ENCODE data around the gene PTPRT. TPM values are rescaled to one million over a fixed set of nuclear protein-coding genes. Genes with fewer than 3 reads are reported as not detected.
A peak's percentile ranks its signal among the peaks of the same experiment; 100 is the strongest.

Gene PTPRT
- total RNA-seq, 2 experiments from 2014 or later: not detected

DNA sequence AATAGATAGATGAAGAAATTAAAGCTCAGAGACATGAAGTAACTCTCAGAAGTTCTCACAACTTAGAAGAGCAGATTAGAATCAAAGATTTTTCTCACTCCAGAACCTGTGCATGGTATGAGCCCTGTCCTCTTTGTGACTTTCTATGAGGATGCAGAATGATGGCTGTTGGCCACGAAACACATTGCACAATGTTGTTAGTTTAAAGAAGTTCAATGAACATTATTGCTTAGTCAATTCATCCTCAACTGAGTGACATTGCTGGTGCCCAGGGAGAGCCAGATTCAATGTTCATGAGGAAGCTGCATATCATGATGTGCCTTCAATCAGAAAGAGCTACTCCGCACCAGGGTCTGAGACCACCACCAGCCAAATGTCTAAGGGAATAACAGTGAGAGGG, 633.1 kb downstream of the PTPRT start:
- DNase-seq (no peak), ATAC-seq (no peak)
- Mint-ChIP-seq H3K27ac (no peak overlapping the region), H3K4me3 (no peak overlapping the region), H3K9me3 (ENCODE audit: insufficient read depth) (no peaks in the 10 kb centered on the region), H3K27me3 (ENCODE audit: low read depth) (no peaks in the 10 kb centered on the region), H3K4me1 (ENCODE audit: low read depth) (peaks cover 6% of the 10 kb centered on the region), H3K36me3 (ENCODE audit: low read depth) (no peaks in the 10 kb centered on the region)
- ChIA-PET POLR2A (no interaction called here), CTCF (no interaction called here)

- H3K4me1 Mint-ChIP-seq (ENCODE audit: low read depth): peaks cover 6% of the 10 kb centered on the region
- H3K4me3 Mint-ChIP-seq: peak overlapping the region; percentile 3
- ChIA-PET CTCF (no interaction called here), POLR2A (no interaction called here)
- H3K36me3 Mint-ChIP-seq (ENCODE audit: low read depth): no peaks in the 10 kb centered on the region
- peak overlapping the region; percentile 14 for H3K27ac Mint-ChIP-seq
- ATAC-seq (no peak), DNase-seq (no peak)
- no peaks in the 10 kb centered on the region for H3K9me3 Mint-ChIP-seq (ENCODE audit: insufficient read depth)
- H3K27me3 Mint-ChIP-seq (ENCODE audit: low read depth): no peaks in the 10 kb centered on the region
These were observed 636.3 kb downstream of the PTPRT start for GRCh38 chr20:42553374-42553773.

GRCh38 chr20:42549496-42549895, 640.2 kb downstream of the PTPRT start:
- ATAC-seq: no peak
- H3K4me3 Mint-ChIP-seq: no peak overlapping the region
- ChIA-PET CTCF (no interaction called here), POLR2A (no interaction called here)
- no peaks in the 10 kb centered on the region for H3K36me3 Mint-ChIP-seq (ENCODE audit: low read depth)
- H3K27me3 Mint-ChIP-seq (ENCODE audit: low read depth): no peaks in the 10 kb centered on the region
- DNase-seq: no peak
- H3K27ac Mint-ChIP-seq: no peak overlapping the region
- no peaks in the 10 kb centered on the region for H3K9me3 Mint-ChIP-seq (ENCODE audit: insufficient read depth)
- peaks cover 6% of the 10 kb centered on the region for H3K4me1 Mint-ChIP-seq (ENCODE audit: low read depth)

DNA sequence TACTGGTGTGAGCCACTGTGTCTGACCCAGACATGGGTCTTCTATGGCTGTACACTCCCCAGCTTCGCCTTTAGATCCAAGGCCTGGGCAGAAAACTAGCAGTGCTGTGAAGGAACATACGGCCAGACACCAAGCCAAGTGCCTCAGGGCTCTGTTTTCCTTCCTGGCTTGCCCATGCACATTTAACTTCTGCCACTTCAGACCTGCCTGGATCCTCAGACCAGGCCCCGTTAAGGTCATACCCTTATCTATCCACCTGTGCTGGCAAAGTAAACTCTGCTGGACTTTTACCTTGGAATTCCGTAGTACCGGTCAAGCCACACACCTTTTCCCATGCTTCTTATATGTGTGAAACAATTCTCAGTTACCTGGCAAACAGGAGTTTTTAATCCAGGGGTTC, 644.8 kb downstream of the PTPRT start:
- no peaks in the 10 kb centered on the region for H3K36me3 Mint-ChIP-seq (ENCODE audit: low read depth)
- ATAC-seq: no peak
- no peaks in the 10 kb centered on the region for H3K27me3 Mint-ChIP-seq (ENCODE audit: low read depth)
- no peaks in the 10 kb centered on the region for H3K9me3 Mint-ChIP-seq (ENCODE audit: insufficient read depth)
- no peak for DNase-seq
- no peak overlapping the region for H3K4me3 Mint-ChIP-seq
- no peaks in the 10 kb centered on the region for H3K4me1 Mint-ChIP-seq (ENCODE audit: low read depth)
- no peak overlapping the region for H3K27ac Mint-ChIP-seq
- ChIA-PET CTCF (no interaction called here), POLR2A (no interaction called here)

DNA sequence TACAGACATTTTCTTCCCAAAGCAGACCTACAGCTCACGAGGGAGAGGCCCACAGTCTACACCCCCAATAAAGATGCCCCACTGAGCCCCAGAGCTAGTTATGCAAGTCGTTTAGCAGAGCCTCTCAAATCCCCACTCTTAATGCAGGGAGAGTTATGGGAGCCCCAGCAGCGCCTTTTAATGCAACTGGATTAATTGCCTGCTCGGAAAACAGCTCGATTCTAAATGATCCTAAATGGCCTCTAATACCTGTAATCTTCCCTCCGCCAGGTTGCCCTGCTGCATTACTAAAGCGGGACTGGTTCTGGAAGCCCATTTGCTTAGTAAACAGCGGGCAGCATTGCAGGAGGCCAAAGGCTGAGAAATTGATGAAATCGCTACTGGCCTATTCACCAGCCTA, 656.9 kb downstream of the PTPRT start:
- ATAC-seq: no peak
- no peaks in the 10 kb centered on the region for H3K4me1 Mint-ChIP-seq (ENCODE audit: low read depth)
- H3K27ac Mint-ChIP-seq: no peak overlapping the region
- ChIA-PET POLR2A (no interaction called here), CTCF (no interaction called here)
- no peak overlapping the region for H3K4me3 Mint-ChIP-seq
- no peaks in the 10 kb centered on the region for H3K9me3 Mint-ChIP-seq (ENCODE audit: insufficient read depth)
- H3K36me3 Mint-ChIP-seq (ENCODE audit: low read depth): no peaks in the 10 kb centered on the region
- no peaks in the 10 kb centered on the region for H3K27me3 Mint-ChIP-seq (ENCODE audit: low read depth)
- DNase-seq: no peak

DNA sequence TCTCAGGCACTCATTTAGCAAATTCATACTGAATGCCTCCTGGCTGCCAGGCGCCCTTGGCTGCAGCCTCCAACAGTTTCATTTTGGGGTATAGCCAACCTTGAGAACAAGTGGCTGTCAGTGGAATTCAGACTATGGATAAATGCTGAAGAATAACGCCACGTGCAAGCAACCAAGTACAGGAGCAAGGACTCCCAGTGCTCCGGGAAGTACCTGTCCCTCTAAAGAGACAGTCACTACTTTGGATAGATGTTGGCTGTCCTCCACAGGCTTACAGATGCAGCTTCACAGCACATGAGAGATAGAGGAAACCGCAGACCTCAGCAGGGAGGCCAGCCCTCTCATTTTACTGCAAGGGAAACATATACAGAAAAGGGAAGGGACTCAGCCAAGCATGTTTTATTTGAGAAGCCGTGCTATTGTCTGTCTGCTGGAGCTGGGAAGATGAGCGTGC, 658.2 kb downstream of the PTPRT start:
- no peak for DNase-seq
- H3K4me1 Mint-ChIP-seq (ENCODE audit: low read depth): no peaks in the 10 kb centered on the region
- no peak for ATAC-seq
- H3K27me3 Mint-ChIP-seq (ENCODE audit: low read depth): no peaks in the 10 kb centered on the region
- no peak overlapping the region for H3K4me3 Mint-ChIP-seq
- H3K27ac Mint-ChIP-seq: no peak overlapping the region
- H3K36me3 Mint-ChIP-seq (ENCODE audit: low read depth): no peaks in the 10 kb centered on the region
- no peaks in the 10 kb centered on the region for H3K9me3 Mint-ChIP-seq (ENCODE audit: insufficient read depth)
- POLR2A ChIA-PET: no interaction called here
- CTCF ChIA-PET: no interaction called here

DNA sequence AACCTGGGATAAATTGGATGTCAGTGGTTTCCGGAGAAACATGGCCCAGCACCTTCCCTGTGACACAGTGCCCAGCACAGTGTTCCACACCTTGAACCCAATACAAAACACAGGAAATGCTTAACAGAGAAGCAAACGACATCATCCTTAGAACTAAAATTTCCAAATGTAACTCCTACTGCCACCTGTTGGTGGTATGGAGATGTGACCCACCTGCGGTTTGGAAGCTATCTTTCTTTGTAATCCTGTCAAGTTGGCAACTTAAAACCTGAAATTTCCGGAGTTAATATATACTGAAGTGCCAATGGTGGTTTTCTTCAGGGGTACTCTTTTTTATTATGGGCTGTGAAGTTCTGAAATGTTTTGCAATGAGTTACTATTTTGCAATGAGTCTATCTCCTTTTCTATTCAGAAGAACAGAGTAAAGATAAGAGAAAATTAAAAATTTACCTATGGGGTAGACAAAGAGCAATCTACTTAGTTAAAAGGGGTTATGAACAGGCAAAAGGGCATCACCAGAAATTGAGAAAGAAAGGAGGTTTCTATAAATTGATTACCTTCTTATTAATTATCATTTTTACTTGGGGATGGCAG, 658.8 kb downstream of the PTPRT start:
- no peaks in the 10 kb centered on the region for H3K9me3 Mint-ChIP-seq (ENCODE audit: insufficient read depth)
- H3K4me3 Mint-ChIP-seq: no peak overlapping the region
- no peak for ATAC-seq
- no peaks in the 10 kb centered on the region for H3K27me3 Mint-ChIP-seq (ENCODE audit: low read depth)
- H3K36me3 Mint-ChIP-seq (ENCODE audit: low read depth): no peaks in the 10 kb centered on the region
- CTCF ChIA-PET: no interaction called here
- no peak overlapping the region for H3K27ac Mint-ChIP-seq
- H3K4me1 Mint-ChIP-seq (ENCODE audit: low read depth): no peaks in the 10 kb centered on the region
- POLR2A ChIA-PET: no interaction called here
- DNase-seq: no peak

GRCh38 chr20:42530191-42530590, 659.5 kb downstream of the PTPRT start:
- no peaks in the 10 kb centered on the region for H3K9me3 Mint-ChIP-seq (ENCODE audit: insufficient read depth)
- H3K36me3 Mint-ChIP-seq (ENCODE audit: low read depth): no peaks in the 10 kb centered on the region
- DNase-seq (no peak), ATAC-seq (no peak)
- no peak overlapping the region for H3K4me3 Mint-ChIP-seq
- no peak overlapping the region for H3K27ac Mint-ChIP-seq
- CTCF ChIA-PET: no interaction called here
- no peaks in the 10 kb centered on the region for H3K4me1 Mint-ChIP-seq (ENCODE audit: low read depth)
- no peaks in the 10 kb centered on the region for H3K27me3 Mint-ChIP-seq (ENCODE audit: low read depth)
- POLR2A ChIA-PET: no interaction called here

GRCh38 chr20:42524058-42524457, 665.6 kb downstream of the PTPRT start:
- no peaks in the 10 kb centered on the region for H3K36me3 Mint-ChIP-seq (ENCODE audit: low read depth)
- CTCF ChIA-PET: no interaction called here
- ATAC-seq (no peak), DNase-seq (no peak)
- POLR2A ChIA-PET: no interaction called here
- H3K27me3 Mint-ChIP-seq (ENCODE audit: low read depth): no peaks in the 10 kb centered on the region
- no peak overlapping the region for H3K4me3 Mint-ChIP-seq
- H3K4me1 Mint-ChIP-seq (ENCODE audit: low read depth): no peaks in the 10 kb centered on the region
- no peak overlapping the region for H3K27ac Mint-ChIP-seq
- no peaks in the 10 kb centered on the region for H3K9me3 Mint-ChIP-seq (ENCODE audit: insufficient read depth)

- no peaks in the 10 kb centered on the region for H3K36me3 Mint-ChIP-seq (ENCODE audit: low read depth)
- no peaks in the 10 kb centered on the region for H3K4me1 Mint-ChIP-seq (ENCODE audit: low read depth)
- ATAC-seq (no peak), DNase-seq (no peak)
- no peak overlapping the region for H3K4me3 Mint-ChIP-seq
- ChIA-PET POLR2A (no interaction called here), CTCF (no interaction called here)
- peaks cover 3% of the 10 kb centered on the region for H3K9me3 Mint-ChIP-seq (ENCODE audit: insufficient read depth)
- H3K27me3 Mint-ChIP-seq (ENCODE audit: low read depth): no peaks in the 10 kb centered on the region
- no peak overlapping the region for H3K27ac Mint-ChIP-seq
These were observed 673.0 kb downstream of the PTPRT start for GRCh38 chr20:42516692-42517091.

DNA sequence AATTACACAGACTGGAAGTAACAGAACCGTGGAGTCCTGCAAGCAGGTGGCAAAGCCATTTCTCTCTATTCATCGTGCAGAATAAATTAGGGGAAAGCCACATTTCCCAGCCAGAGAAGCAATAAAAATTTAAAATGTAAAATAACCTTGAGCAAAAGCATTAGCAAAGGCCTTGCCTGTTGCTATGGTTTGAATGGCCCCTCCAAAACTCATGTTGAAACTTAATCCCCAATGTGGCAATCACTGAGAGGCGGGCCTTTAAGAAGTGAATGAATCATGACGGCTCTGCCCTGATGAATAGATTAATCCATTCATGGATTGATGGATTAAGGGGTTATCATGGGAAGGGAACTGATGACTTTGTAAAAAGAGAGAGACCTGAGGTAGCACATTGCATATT, 679.0 kb downstream of the PTPRT start:
- Mint-ChIP-seq H3K9me3 (ENCODE audit: insufficient read depth) (peaks cover 3% of the 10 kb centered on the region), H3K36me3 (ENCODE audit: low read depth) (no peaks in the 10 kb centered on the region), H3K27ac (no peak overlapping the region), H3K4me1 (ENCODE audit: low read depth) (no peaks in the 10 kb centered on the region), H3K4me3 (no peak overlapping the region), H3K27me3 (ENCODE audit: low read depth) (no peaks in the 10 kb centered on the region)
- DNase-seq (no peak), ATAC-seq (no peak)
- ChIA-PET POLR2A (no interaction called here), CTCF (no interaction called here)

DNA sequence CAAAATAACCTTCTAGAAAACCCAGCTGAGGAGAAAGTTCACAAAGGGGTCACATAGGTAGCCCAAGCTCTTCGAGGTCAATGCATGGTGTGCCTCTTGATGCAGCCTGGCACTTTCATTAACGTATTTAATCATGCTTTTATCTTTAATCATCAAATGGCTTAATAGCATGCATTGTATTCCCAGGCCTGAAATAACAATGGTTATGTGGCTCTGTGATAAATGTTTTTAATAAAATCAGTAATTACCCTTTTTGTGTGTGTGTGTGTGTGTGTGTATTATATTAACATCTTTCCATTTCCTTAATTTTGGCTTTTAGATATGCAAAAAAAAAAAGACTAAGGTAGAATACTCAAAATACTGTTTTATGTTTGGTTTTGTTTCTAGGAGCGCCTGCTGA, 681.8 kb downstream of the PTPRT start:
- H3K9me3 Mint-ChIP-seq (ENCODE audit: insufficient read depth): no peaks in the 10 kb centered on the region
- no peak overlapping the region for H3K27ac Mint-ChIP-seq
- CTCF ChIA-PET: no interaction called here
- H3K27me3 Mint-ChIP-seq (ENCODE audit: low read depth): no peaks in the 10 kb centered on the region
- no peak for ATAC-seq
- H3K4me1 Mint-ChIP-seq (ENCODE audit: low read depth): no peaks in the 10 kb centered on the region
- DNase-seq: no peak
- POLR2A ChIA-PET: no interaction called here
- no peaks in the 10 kb centered on the region for H3K36me3 Mint-ChIP-seq (ENCODE audit: low read depth)
- H3K4me3 Mint-ChIP-seq: no peak overlapping the region

DNA sequence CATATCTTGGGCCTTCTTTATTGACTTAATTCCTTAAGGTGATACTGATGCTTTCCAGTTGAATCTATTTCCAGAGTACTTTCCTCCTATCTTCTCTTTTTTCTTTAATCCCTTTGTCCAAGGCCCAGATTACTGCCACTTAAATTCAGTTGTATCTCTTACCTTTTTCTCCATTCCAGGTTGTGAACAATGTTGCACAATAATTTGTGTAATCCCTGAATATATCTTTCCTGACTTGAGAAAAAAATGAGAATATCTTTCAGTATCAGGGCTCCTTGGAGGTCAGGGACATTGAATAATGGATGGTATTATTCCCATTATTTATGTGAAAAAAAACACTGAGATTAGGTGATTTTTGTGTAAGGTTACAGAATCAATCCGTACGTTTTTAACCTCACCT, 683.3 kb downstream of the PTPRT start:
- DNase-seq: no peak
- Mint-ChIP-seq H3K4me1 (ENCODE audit: low read depth) (no peaks in the 10 kb centered on the region), H3K9me3 (ENCODE audit: insufficient read depth) (no peaks in the 10 kb centered on the region), H3K27me3 (ENCODE audit: low read depth) (no peaks in the 10 kb centered on the region), H3K36me3 (ENCODE audit: low read depth) (no peaks in the 10 kb centered on the region), H3K4me3 (no peak overlapping the region), H3K27ac (no peak overlapping the region)
- ChIA-PET POLR2A (no interaction called here), CTCF (no interaction called here)
- no peak for ATAC-seq

All from activated CD8-positive, alpha-beta T cell treated with anti-CD3 and anti-CD28 coated beads, Interleukin-2, amount 10 ng/mL, durations not matched to agents 7 days and 5 days (primary cell).